Panc1 (cell line): ENCODE measurements around the gene PLCXD1.
"Not testable (repeated sequence)": the region's sequence is repeated elsewhere in the genome, so short reads cannot be mapped to it uniquely, and the experiment has no call there.

Source experiments
- POLR2AphosphoS5 ChIP-seq: IDR thresholded peaks from 2 replicates; pipeline ENCODE4 v1.6.1; 2012; ENCODE audit warnings: mild to moderate bottlenecking, low read depth, low read length, moderate library complexity
- SIN3A ChIP-seq: IDR thresholded peaks from 2 replicates; pipeline ENCODE4 v1.6.1; 2012; ENCODE audit warnings: low read depth, mild to moderate bottlenecking, low read length, moderate library complexity, borderline replicate concordance; ENCODE audit not compliant: insufficient read depth
- TCF7L2 ChIP-seq: IDR thresholded peaks from 2 replicates; pipeline ENCODE4 v1.6.1; 2011; ENCODE audit warnings: mild to moderate bottlenecking, low read depth, low read length, inconsistent platforms
- TF ChIP-seq, protein P1 (sequence below): fragments of 450-650 bp; IDR thresholded peaks from 2 replicates; pipeline ENCODE4 v1.5.1; 2017; ENCODE audit warnings: mild to moderate bottlenecking
- TF ChIP-seq, protein P2 (sequence below), 2 experiments: IDR thresholded peaks; 2 replicates each; pipeline ENCODE4 v1.6.1; 2011 to 2012; ENCODE audit warnings: low read depth in 2 of 2, control low read depth in 1 of 2, low read length in 1 of 2, mild to moderate bottlenecking in 1 of 2, moderate library complexity in 1 of 2; ENCODE audit not compliant: insufficient read depth in 1 of 2

DNA sequence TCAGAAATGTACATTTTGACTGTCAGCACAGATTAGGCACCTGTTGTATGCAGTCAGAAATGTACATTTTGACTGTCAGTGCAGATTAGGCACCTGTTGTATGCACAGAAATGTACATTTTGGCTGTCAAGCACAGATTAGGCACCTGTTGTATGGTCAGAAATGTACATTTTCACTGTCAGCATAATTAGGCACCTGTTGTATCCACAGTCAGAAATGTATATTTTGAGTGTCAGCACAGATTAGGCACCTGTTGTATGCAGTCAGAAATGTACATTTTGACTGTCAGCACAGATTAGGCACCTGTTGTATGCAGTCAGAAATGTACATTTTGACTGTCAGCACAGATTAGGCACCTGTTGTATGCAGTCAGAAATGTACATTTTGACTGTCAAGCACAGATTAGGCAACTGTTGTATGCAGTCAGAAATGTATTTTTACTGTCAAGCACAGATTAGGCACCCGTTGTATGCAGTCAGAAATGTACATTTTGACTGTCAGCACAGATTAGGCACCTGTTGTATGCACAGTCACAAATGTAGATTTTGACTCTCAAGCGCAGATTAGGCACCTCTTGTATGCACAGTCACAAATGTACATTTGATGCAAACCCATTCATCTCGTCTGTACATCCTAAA lies 25.6 kb downstream of the PLCXD1 start:
- TF ChIP-seq TCF7L2, POLR2AphosphoS5, SIN3A: not testable (repeated sequence)
- TF ChIP-seq, protein P1, sequence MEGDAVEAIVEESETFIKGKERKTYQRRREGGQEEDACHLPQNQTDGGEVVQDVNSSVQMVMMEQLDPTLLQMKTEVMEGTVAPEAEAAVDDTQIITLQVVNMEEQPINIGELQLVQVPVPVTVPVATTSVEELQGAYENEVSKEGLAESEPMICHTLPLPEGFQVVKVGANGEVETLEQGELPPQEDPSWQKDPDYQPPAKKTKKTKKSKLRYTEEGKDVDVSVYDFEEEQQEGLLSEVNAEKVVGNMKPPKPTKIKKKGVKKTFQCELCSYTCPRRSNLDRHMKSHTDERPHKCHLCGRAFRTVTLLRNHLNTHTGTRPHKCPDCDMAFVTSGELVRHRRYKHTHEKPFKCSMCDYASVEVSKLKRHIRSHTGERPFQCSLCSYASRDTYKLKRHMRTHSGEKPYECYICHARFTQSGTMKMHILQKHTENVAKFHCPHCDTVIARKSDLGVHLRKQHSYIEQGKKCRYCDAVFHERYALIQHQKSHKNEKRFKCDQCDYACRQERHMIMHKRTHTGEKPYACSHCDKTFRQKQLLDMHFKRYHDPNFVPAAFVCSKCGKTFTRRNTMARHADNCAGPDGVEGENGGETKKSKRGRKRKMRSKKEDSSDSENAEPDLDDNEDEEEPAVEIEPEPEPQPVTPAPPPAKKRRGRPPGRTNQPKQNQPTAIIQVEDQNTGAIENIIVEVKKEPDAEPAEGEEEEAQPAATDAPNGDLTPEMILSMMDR, result not testable (repeated sequence)
- TF ChIP-seq, protein P2, sequence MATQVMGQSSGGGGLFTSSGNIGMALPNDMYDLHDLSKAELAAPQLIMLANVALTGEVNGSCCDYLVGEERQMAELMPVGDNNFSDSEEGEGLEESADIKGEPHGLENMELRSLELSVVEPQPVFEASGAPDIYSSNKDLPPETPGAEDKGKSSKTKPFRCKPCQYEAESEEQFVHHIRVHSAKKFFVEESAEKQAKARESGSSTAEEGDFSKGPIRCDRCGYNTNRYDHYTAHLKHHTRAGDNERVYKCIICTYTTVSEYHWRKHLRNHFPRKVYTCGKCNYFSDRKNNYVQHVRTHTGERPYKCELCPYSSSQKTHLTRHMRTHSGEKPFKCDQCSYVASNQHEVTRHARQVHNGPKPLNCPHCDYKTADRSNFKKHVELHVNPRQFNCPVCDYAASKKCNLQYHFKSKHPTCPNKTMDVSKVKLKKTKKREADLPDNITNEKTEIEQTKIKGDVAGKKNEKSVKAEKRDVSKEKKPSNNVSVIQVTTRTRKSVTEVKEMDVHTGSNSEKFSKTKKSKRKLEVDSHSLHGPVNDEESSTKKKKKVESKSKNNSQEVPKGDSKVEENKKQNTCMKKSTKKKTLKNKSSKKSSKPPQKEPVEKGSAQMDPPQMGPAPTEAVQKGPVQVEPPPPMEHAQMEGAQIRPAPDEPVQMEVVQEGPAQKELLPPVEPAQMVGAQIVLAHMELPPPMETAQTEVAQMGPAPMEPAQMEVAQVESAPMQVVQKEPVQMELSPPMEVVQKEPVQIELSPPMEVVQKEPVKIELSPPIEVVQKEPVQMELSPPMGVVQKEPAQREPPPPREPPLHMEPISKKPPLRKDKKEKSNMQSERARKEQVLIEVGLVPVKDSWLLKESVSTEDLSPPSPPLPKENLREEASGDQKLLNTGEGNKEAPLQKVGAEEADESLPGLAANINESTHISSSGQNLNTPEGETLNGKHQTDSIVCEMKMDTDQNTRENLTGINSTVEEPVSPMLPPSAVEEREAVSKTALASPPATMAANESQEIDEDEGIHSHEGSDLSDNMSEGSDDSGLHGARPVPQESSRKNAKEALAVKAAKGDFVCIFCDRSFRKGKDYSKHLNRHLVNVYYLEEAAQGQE (IDR thresholded peaks at IDR 0.05; ENCODE audit: insufficient read depth in 1 of 2, low read depth in 2 of 2, low read length in 1 of 2), result not testable (repeated sequence)
